ENCODE measurements around the gene STAT2. TPM values are rescaled to one million over a fixed set of nuclear protein-coding genes. Genes with fewer than 3 reads are reported as not detected.

Gene STAT2
- total RNA-seq, 4 donors from 2014 or later, result 21.0 to 33.2 (median 27.4) TPM

DNA sequence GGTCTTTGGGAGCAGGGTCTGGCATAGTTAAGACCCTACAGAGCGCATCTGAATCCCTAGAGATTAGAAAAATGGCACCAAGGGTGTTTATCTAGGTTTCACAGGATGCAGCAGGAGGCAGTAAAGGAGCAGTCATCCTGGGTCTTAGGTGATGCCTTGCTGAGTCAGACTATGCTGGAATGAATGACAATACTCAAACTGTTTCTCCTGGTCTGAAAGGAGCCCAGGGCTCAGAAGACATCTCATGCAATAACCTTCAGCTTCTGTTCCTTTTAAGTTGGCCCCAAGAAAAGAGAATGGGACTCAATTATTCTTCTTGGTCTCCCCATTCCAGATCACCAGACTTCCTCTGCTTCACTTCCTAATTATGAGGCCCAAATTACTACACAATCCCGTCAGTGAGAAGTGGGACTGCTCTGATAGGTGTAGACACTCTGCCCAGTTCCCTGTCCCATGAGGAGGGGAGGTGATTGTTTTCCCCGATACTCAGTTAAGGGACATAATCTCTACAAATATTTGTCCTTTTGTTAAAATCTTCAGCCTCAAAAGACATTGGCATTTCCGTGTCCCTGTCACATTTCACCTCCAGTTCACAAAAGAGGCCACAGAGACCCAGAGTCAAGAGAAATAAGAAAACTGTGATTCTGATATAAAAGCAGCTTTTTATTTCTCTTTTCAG is 17.5 kb upstream of the STAT2 start:
- Histone ChIP-seq H3K4me3 (no peak overlapping the region), H3K9me3 (no peaks in the 10 kb centered on the region), H3K36me3 (no peaks in the 10 kb centered on the region), H3K27me3 (no peaks in the 10 kb centered on the region), H3K27ac (no peak overlapping the region), H3K4me1 (no peaks in the 10 kb centered on the region)
- in situ Hi-C loops (cut with MboI; ENCODE audit: low sequenced_read_pairs in 4 of 4), result no loop called here
- no peak for TF ChIP-seq POLR2A (IDR thresholded peaks at IDR 0.05)
- TF ChIP-seq, protein P1, sequence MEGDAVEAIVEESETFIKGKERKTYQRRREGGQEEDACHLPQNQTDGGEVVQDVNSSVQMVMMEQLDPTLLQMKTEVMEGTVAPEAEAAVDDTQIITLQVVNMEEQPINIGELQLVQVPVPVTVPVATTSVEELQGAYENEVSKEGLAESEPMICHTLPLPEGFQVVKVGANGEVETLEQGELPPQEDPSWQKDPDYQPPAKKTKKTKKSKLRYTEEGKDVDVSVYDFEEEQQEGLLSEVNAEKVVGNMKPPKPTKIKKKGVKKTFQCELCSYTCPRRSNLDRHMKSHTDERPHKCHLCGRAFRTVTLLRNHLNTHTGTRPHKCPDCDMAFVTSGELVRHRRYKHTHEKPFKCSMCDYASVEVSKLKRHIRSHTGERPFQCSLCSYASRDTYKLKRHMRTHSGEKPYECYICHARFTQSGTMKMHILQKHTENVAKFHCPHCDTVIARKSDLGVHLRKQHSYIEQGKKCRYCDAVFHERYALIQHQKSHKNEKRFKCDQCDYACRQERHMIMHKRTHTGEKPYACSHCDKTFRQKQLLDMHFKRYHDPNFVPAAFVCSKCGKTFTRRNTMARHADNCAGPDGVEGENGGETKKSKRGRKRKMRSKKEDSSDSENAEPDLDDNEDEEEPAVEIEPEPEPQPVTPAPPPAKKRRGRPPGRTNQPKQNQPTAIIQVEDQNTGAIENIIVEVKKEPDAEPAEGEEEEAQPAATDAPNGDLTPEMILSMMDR (IDR thresholded peaks at IDR 0.05 in 4 of 5, conservative IDR thresholded peaks at IDR 0.05 in 1 of 5), result no peak
- ATAC-seq, result no peak
- intact Hi-C loops (cut with DNase I; ENCODE audit: low total_unique reads), result no loop called here
- DNase-seq, result no peak

DNA sequence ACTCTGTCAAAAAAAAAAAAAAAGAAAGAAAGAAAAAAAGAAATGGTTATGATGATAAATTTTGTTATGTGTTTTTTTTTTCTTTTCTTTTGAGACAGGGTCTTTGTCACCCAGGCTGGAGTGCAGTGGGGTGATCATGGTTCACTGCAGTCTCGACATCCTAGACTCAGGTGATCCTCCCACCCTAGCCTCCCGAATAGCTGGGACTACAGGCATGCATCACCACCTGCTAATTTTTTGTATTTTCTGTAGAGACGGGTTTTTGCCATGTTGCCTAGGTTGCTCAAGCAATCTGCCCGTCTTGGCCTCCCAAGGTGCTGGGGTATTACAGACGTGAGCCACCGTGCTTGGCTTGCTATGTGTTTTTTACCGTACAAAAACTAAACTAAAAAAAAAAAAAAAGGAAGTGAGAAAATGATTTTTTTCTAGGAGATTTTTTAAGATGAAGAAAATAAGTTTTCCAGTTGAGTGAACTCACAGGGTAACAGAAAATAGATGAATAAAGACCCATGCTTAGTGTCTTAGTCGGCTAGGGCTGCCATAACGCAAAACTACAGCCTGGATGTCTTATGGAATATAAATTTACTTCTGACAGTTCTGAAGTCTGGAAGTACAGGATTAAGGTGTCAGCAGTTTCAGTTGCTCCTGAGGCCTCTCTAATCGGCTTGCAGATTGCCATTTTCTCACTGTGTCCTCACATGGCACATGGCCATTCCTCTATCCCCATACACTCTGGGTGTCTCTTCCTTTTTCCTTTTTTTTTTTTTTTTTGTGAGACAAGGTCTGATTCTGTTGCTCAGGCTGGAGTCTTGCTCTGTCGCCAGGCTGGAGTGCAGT is 15.9 kb upstream of the STAT2 start:
- Histone ChIP-seq H3K27ac (no peak overlapping the region), H3K9me3 (no peaks in the 10 kb centered on the region), H3K4me1 (no peaks in the 10 kb centered on the region), H3K36me3 (no peaks in the 10 kb centered on the region), H3K4me3 (no peak overlapping the region), H3K27me3 (no peaks in the 10 kb centered on the region)
- no peak for DNase-seq
- intact Hi-C loops (cut with DNase I; ENCODE audit: low total_unique reads) (no loop called here), in situ Hi-C loops (cut with MboI; ENCODE audit: low sequenced_read_pairs in 4 of 4) (no loop called here)
- no peak for ATAC-seq
- no peak for TF ChIP-seq POLR2A (IDR thresholded peaks at IDR 0.05)
- TF ChIP-seq, protein P1 (IDR thresholded peaks at IDR 0.05 in 4 of 5, conservative IDR thresholded peaks at IDR 0.05 in 1 of 5), result no peak

DNA sequence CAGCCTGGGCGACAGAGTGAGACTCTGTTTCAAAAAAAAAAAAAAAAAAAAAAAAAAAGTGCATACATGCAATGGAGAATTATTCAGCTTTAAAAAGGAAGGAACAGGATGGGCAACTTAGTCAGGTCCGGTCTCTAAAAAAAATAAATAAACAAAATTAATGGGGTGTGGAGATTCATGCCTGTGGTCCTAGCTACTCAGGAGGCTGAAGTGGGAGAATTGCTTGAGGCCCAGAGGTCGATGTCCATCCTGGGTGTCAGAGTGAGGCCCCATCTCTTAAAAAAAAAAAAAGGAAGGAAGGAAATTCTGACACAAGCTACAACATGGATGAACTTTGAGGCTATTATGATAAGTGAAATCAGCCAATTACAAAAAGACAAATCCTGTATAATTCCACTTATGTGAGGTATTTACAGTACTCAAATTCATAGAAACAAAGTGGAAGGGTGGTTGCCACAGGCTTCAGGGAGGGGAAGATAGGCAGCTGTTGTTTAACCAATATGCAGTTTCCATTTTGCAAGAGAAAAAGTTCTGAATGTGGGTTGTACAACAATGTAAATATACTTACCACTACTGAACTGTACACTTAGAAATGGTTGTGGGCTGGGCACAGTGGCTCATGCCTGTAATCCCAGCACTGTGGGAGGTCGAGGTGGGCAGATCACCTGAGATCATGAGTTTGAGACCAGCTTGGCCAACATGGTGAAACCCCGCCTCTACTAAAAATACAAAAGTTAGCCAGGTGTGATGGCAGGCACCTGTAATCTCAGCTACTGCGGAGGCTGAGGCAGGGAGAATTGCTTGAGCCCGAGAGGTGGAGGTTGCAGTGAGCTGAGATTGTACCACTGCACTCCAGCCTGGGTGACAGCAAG is 15.1 kb upstream of the STAT2 start:
- DNase-seq (no peak), ATAC-seq (no peak)
- Histone ChIP-seq H3K9me3 (no peaks in the 10 kb centered on the region), H3K27ac (no peak overlapping the region), H3K4me1 (no peaks in the 10 kb centered on the region), H3K36me3 (no peaks in the 10 kb centered on the region), H3K27me3 (no peaks in the 10 kb centered on the region), H3K4me3 (no peak overlapping the region)
- intact Hi-C loops (cut with DNase I; ENCODE audit: low total_unique reads), result no loop called here
- in situ Hi-C loops (cut with MboI; ENCODE audit: low sequenced_read_pairs in 4 of 4), result no loop called here
- TF ChIP-seq, protein P1 (IDR thresholded peaks at IDR 0.05 in 4 of 5, conservative IDR thresholded peaks at IDR 0.05 in 1 of 5), result no peak
- no peak for TF ChIP-seq POLR2A (IDR thresholded peaks at IDR 0.05)

DNA sequence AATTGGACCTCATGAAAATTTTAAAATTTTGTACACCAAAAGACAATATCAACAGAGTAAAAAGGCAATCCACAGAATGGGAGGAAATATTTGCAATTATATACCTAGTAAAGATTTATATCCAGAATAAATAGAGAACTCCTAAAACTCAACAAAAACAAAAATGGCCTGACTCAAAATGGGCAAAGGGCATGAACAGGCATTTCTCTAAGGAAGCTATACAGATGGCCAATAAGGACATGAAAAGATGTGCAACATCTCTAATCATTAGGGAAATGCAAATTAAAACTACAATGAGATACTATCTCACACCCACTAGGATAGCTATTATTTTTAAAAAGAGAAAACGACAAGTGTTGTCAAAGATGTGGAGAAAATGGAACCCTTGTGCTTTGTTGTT is 13.6 kb upstream of the STAT2 start:
- Histone ChIP-seq H3K27me3 (no peaks in the 10 kb centered on the region), H3K36me3 (no peaks in the 10 kb centered on the region), H3K27ac (no peak overlapping the region), H3K4me3 (no peak overlapping the region), H3K9me3 (no peaks in the 10 kb centered on the region), H3K4me1 (no peaks in the 10 kb centered on the region)
- DNase-seq (no peak), ATAC-seq (no peak)
- no peak for TF ChIP-seq POLR2A (IDR thresholded peaks at IDR 0.05)
- TF ChIP-seq, protein P1 (IDR thresholded peaks at IDR 0.05 in 4 of 5, conservative IDR thresholded peaks at IDR 0.05 in 1 of 5), result no peak
- in situ Hi-C loops (cut with MboI; ENCODE audit: low sequenced_read_pairs in 4 of 4) (no loop called here), intact Hi-C loops (cut with DNase I; ENCODE audit: low total_unique reads) (no loop called here)

All from gastrocnemius medialis (tissue), 4 donors.